ENCODE measurements around the gene HTT-AS.

Gene HTT-AS

GRCh38 chr4:3029464-3029863, 44.9 kb downstream of the HTT-AS start:
- DNase-seq: no peak

- DNase-seq: no peak
These were observed 47.8 kb downstream of the HTT-AS start for GRCh38 chr4:3026540-3026939.

GRCh38 chr4:3025881-3026280, 48.5 kb downstream of the HTT-AS start:
- no peak for DNase-seq

- DNase-seq: no peak
These were observed 51.7 kb downstream of the HTT-AS start for GRCh38 chr4:3022651-3023050.

- no peak for DNase-seq
These were observed 52.2 kb downstream of the HTT-AS start for GRCh38 chr4:3022112-3022511.

GRCh38 chr4:3021627-3022026, 52.7 kb downstream of the HTT-AS start:
- DNase-seq: no peak

- no peak for DNase-seq
These were observed 53.2 kb downstream of the HTT-AS start for GRCh38 chr4:3021127-3021526.

- no peak for DNase-seq
These were observed 55.0 kb downstream of the HTT-AS start for GRCh38 chr4:3019145-3019846.

- DNase-seq: no peak
These were observed 56.8 kb downstream of the HTT-AS start for GRCh38 chr4:3017504-3017903.

- no peak for DNase-seq
These were observed 57.4 kb downstream of the HTT-AS start for GRCh38 chr4:3016961-3017360.

- no peak for DNase-seq
These were observed 60.4 kb downstream of the HTT-AS start for GRCh38 chr4:3013839-3014350.

Data from right kidney (tissue), 1 donor.